ENCODE results near the gene TPM1. TPM values are rescaled to one million over a fixed set of nuclear protein-coding genes. Genes with fewer than 3 reads are reported as not detected.

The TPM1 gene
- total RNA-seq, 1 experiment from 2014 or later, result 748 TPM

GRCh38 chr15:63069616-63070090 lies 27.1 kb downstream of the TPM1 start:
- no peak overlapping the region for H3K56ac ChIP-seq (ENCODE audit: insufficient read length, low read depth, low read length)
- H3K79me2 ChIP-seq (ENCODE audit: insufficient read depth, low read length), result no peaks in the 10 kb centered on the region
- peaks cover 33 to 52% of the 10 kb centered on the region in 2 experiments for H3K4me1 Mint-ChIP-seq
- no CpG with 5 or more reads among the region's 3 CpGs for WGBS (ENCODE audit: extremely low coverage, insufficient read length, low lambda C conversion rate)
- no peaks in the 10 kb centered on the region; the same call in 1 of the 2 replicates for H3K4me1 ChIP-seq (ENCODE audit: insufficient read depth, low read length)
- no peaks in the 10 kb centered on the region for H3K9me3 Mint-ChIP-seq
- peak overlapping the region; percentile 13 to 90 (median 69); a peak in 4 of 7 replicates for H3K27ac Mint-ChIP-seq
- H4K8ac ChIP-seq (replicated peaks; ENCODE audit: insufficient read length, low read depth, low read length), result no peak overlapping the region
- no peak overlapping the region for H2BK20ac ChIP-seq (ENCODE audit: low read depth, low read length, poor library complexity, severe bottlenecking)
- no peak overlapping the region for H2AK5ac ChIP-seq (ENCODE audit: insufficient read length, low read length)
- no peak overlapping the region for H3T11ph ChIP-seq (ENCODE audit: low read length)
- no peak overlapping the region for H3K27ac ChIP-seq (ENCODE audit: insufficient read length, low read depth, low read length)
- H2BK120ac ChIP-seq (ENCODE audit: low read depth, low read length, poor library complexity, severe bottlenecking), result no peak overlapping the region
- H3K27me3 Mint-ChIP-seq (ENCODE audit: low read depth), result no peaks in the 10 kb centered on the region
- H3K36me3 Mint-ChIP-seq (ENCODE audit: insufficient read depth in 1 of 3, low read depth in 3 of 3), result peaks cover 24 to 78% (median 71%) of the 10 kb centered on the region in 3 experiments; a peak in 6 of 7 replicates
- no peaks in the 10 kb centered on the region for H3K9me3 ChIP-seq (ENCODE audit: control insufficient read depth, low read depth, low read length)
- H3K23ac ChIP-seq (ENCODE audit: insufficient read length, low read depth, low read length), result no peak overlapping the region
- H2BK15ac ChIP-seq (ENCODE audit: low read depth, low read length), result no peak overlapping the region
- H3K4me3 Mint-ChIP-seq, result no peak overlapping the region
- no peak overlapping the region for H4K5ac ChIP-seq (ENCODE audit: insufficient read length, low read depth, low read length)
- H2BK5ac ChIP-seq (ENCODE audit: insufficient read length, low read length), result no peak overlapping the region
- no peak overlapping the region for H2BK12ac ChIP-seq (ENCODE audit: insufficient read length, low read depth, low read length)
- H4K20me1 ChIP-seq (ENCODE audit: control insufficient read depth, insufficient read depth, insufficient read length), result no peaks in the 10 kb centered on the region
- no peak overlapping the region for H4K91ac ChIP-seq (ENCODE audit: insufficient read length, low read depth, low read length)
- no peaks in the 10 kb centered on the region for H3K27me3 ChIP-seq (ENCODE audit: insufficient read depth, low read length)
- no peak overlapping the region for H2AFZ ChIP-seq (ENCODE audit: low read length)
- H3K4me2 ChIP-seq (ENCODE audit: insufficient read depth, insufficient read length, low read length), result no peak overlapping the region
- no peak for TF ChIP-seq CTCF (conservative IDR thresholded peaks at IDR 0.05)
- H3K79me1 ChIP-seq (ENCODE audit: insufficient read depth, low read depth, low read length, poor library complexity, severe bottlenecking), result no peaks in the 10 kb centered on the region
- no peak for DNase-seq
- H3K14ac ChIP-seq (ENCODE audit: insufficient read depth, low read length), result no peak overlapping the region
- H3K23me2 ChIP-seq (ENCODE audit: insufficient read length, low read depth, low read length, poor library complexity, severe bottlenecking), result no peaks in the 10 kb centered on the region
- H3K4ac ChIP-seq (ENCODE audit: low read depth, low read length), result no peak overlapping the region
- no peak overlapping the region for H3K18ac ChIP-seq (ENCODE audit: insufficient read length, low read depth, low read length)
- H3K9ac ChIP-seq (ENCODE audit: extremely low read depth, insufficient read length, low read length), result no peak overlapping the region

All from H9 (cell line).